HCT116 (cell line): ENCODE results near the gene GALNT11. TPM values are rescaled to one million over a fixed set of nuclear protein-coding genes. Genes with fewer than 3 reads are reported as not detected.

Experiments
- ATAC-seq: fragments of 200-7000 bp; cut with Tn5 transposase; 2 replicates; pipeline ENCODE4 v1.9.1; 2020; ENCODE audit warnings: mild to moderate bottlenecking, moderate library complexity
- BruUV-seq: library from RNA; stranded (reverse); fragments of 400-500 nt; replicated peaks from 2 replicates; lab custom pipeline; 2021; lab: Mats Ljungman, UMichigan
- CTCF ChIA-PET: fragments of 300-600 bp; sonication (Branson Sonifier 250); formaldehyde crosslinking; loops from one replicate; lab custom pipeline; 2021; ENCODE audit warnings: antibody characterized with exemption; lab: Charles Lee
- POLR2A ChIA-PET: fragments of 300-600, 350-600 bp; sonication (Branson Sonifier 250); formaldehyde crosslinking; loops from one replicate; lab custom pipeline; 2021; ENCODE audit warnings: antibody characterized with exemption; lab: Charles Lee
- RAD21 ChIA-PET, 2 experiments: fragments of 300-600 bp; sonication (Branson Sonifier 250); formaldehyde crosslinking; loops; one replicate each; lab custom pipeline; 2023; ENCODE audit warnings: low total read pairs in 2 of 2; ENCODE audit not compliant: uncharacterized antibody in 2 of 2, unreplicated experiment in 2 of 2, low non-redundant PET in 1 of 2; lab: Charles Lee
- DNase-seq: peaks from one replicate; pipeline ENCODE4 v3.0.0-alpha.2; 2010; ENCODE audit warnings: low read depth, low spot score
- H2AFZ ChIP-seq: fragments of 200-600 bp; shearing (Covaris generic), sonication (generic); 2 replicates; pipeline ENCODE4 v1.6.1; 2017; ENCODE audit warnings: low read depth, mixed run types, mixed read lengths, antibody characterized with exemption, low read length; ENCODE audit not compliant: poor library complexity, severe bottlenecking
- H3K27ac ChIP-seq: 2 replicates; pipeline ENCODE4 v1.5.1; 2012; ENCODE audit warnings: low read depth, low read length
- H3K27me3 ChIP-seq: fragments of 200-600 bp; sonication (generic); 2 replicates; pipeline ENCODE4 v1.6.1; 2016; ENCODE audit warnings: mixed run types, low read length, mixed read lengths; ENCODE audit not compliant: insufficient read depth
- H3K36me3 ChIP-seq, 2 experiments: fragments of 200-500 bp in 1 of 2; fragments of 200-600 bp in 1 of 2; sonication (Bioruptor generic) in 1 of 2; sonication (generic) in 1 of 2; 2 replicates each; pipeline versions ENCODE4 v1.5.1 to v1.6.1; 2014 to 2016; ENCODE audit warnings: low read length in 2 of 2, inconsistent platforms in 1 of 2, mixed read lengths in 1 of 2, mixed run types in 1 of 2; ENCODE audit not compliant: insufficient read depth in 2 of 2, control insufficient read depth in 1 of 2
- H3K4me1 ChIP-seq, 2 experiments: fragments of 200-600 bp in 1 of 2; sonication (generic) in 1 of 2; 2 replicates each; pipeline versions ENCODE4 v1.5.1 to v1.6.1; 2012 to 2017; ENCODE audit warnings: low read length in 2 of 2, inconsistent platforms in 1 of 2, mild to moderate bottlenecking in 1 of 2, mixed read lengths in 1 of 2, mixed run types in 1 of 2, moderate library complexity in 1 of 2; ENCODE audit not compliant: insufficient read depth in 2 of 2, control insufficient read depth in 1 of 2
- H3K4me2 ChIP-seq: fragments of 200-600 bp; sonication (generic); 2 replicates; pipeline ENCODE4 v1.6.1; 2017; ENCODE audit warnings: mixed run types, low read length, mixed read lengths
- H3K4me3 ChIP-seq, 2 experiments: fragments of 200-600 bp in 1 of 2; sonication (generic) in 1 of 2; replicated peaks in 1 of 2; 2 replicates each; pipeline ENCODE4 v1.5.1; 2011 to 2016; ENCODE audit warnings: low read length in 2 of 2, control low read depth in 1 of 2, low read depth in 1 of 2, mild to moderate bottlenecking in 1 of 2, mixed read lengths in 1 of 2, mixed run types in 1 of 2
- H3K79me2 ChIP-seq: fragments of 200-600 bp; sonication (generic); 2 replicates; pipeline ENCODE4 v1.6.1; 2017; ENCODE audit warnings: mild to moderate bottlenecking, mixed run types, low read length, moderate library complexity, mixed read lengths; ENCODE audit not compliant: insufficient read depth
- H3K9ac ChIP-seq: fragments of 200-600 bp; sonication (generic); 2 replicates; pipeline ENCODE4 v1.6.1; 2016; ENCODE audit warnings: low read length, mixed read lengths
- H3K9me2 ChIP-seq: fragments of 200-600 bp; sonication (generic), shearing (Covaris generic); 2 replicates; pipeline ENCODE4 v1.6.1; 2017; ENCODE audit warnings: mixed run types, mild to moderate bottlenecking, moderate library complexity; ENCODE audit not compliant: insufficient read depth
- H3K9me3 ChIP-seq, 2 experiments: fragments of 200-500 bp in 1 of 2; fragments of 200-600 bp in 1 of 2; sonication (Bioruptor generic) in 1 of 2; sonication (generic) in 1 of 2; 2 replicates each; pipeline ENCODE4 v1.6.1; 2014 to 2017; ENCODE audit warnings: low read length in 2 of 2, mixed read lengths in 2 of 2, inconsistent platforms in 1 of 2, low read depth in 1 of 2, mild to moderate bottlenecking in 1 of 2, mixed run types in 1 of 2, moderate library complexity in 1 of 2; ENCODE audit not compliant: control insufficient read depth in 1 of 2, insufficient read depth in 1 of 2
- H4K20me1 ChIP-seq: fragments of 200-600 bp; sonication (generic), shearing (Covaris generic); 2 replicates; pipeline ENCODE4 v1.6.1; 2017; ENCODE audit warnings: mixed run types, mild to moderate bottlenecking, moderate library complexity; ENCODE audit not compliant: insufficient read depth
- ATF3 ChIP-seq: IDR thresholded peaks from 2 replicates; pipeline ENCODE4 v1.6.1; 2012
- CBX3 ChIP-seq: IDR thresholded peaks from 2 replicates; pipeline ENCODE4 v1.6.1; 2012; ENCODE audit warnings: low read depth
- CEBPB ChIP-seq: IDR thresholded peaks from 2 replicates; pipeline ENCODE4 v1.6.1; 2012; ENCODE audit warnings: low read depth
- CTCF ChIP-seq, 3 experiments: fragments of 200-600 bp in 1 of 3; sonication (generic) in 1 of 3; IDR thresholded peaks in 2 of 3; conservative IDR thresholded peaks in 1 of 3; 2 replicates each; pipeline ENCODE4 v1.5.1; 2012 to 2017; ENCODE audit warnings: low read depth in 2 of 3, low read length in 2 of 3, antibody characterized with exemption in 1 of 3, borderline replicate concordance in 1 of 3, control low read depth in 1 of 3, mild to moderate bottlenecking in 1 of 3, mixed read lengths in 1 of 3, mixed run types in 1 of 3, moderate library complexity in 1 of 3; ENCODE audit not compliant: insufficient read depth in 1 of 3
- EGR1 ChIP-seq: IDR thresholded peaks from 2 replicates; pipeline ENCODE4 v1.6.1; 2012; ENCODE audit warnings: low read depth
- ELF1 ChIP-seq: IDR thresholded peaks from 2 replicates; pipeline ENCODE4 v1.6.1; 2012; ENCODE audit warnings: low read depth, borderline replicate concordance
- EZH2 ChIP-seq: fragments of 200-600 bp; sonication (generic); IDR thresholded peaks from 2 replicates; pipeline ENCODE4 v1.6.1; 2017; ENCODE audit warnings: antibody characterized with exemption, mixed run types
- FOSL1 ChIP-seq: IDR thresholded peaks from 2 replicates; pipeline ENCODE4 v1.6.1; 2012; ENCODE audit warnings: low read depth
- MAX ChIP-seq: IDR thresholded peaks from 2 replicates; pipeline ENCODE4 v1.6.1; 2012
- POLR2A ChIP-seq: IDR thresholded peaks from 2 replicates; pipeline ENCODE4 v1.7.0; 2011; ENCODE audit warnings: borderline replicate concordance; ENCODE audit not compliant: insufficient read depth, insufficient read length; ENCODE audit errors: extremely low read depth
- POLR2AphosphoS5 ChIP-seq: IDR thresholded peaks from 2 replicates; pipeline ENCODE4 v1.6.1; 2011; ENCODE audit warnings: mild to moderate bottlenecking, low read depth, low read length, moderate library complexity
- RAD21 ChIP-seq: IDR thresholded peaks from 2 replicates; pipeline ENCODE4 v1.6.1; 2012; ENCODE audit warnings: low read depth, mild to moderate bottlenecking
- REST ChIP-seq: IDR thresholded peaks from 2 replicates; pipeline ENCODE4 v1.6.1; 2012; ENCODE audit warnings: low read depth
- SP1 ChIP-seq: IDR thresholded peaks from 2 replicates; pipeline ENCODE4 v1.6.1; 2012; ENCODE audit warnings: low read depth
- SRF ChIP-seq: IDR thresholded peaks from 2 replicates; pipeline ENCODE4 v1.6.1; 2012; ENCODE audit warnings: low read depth
- TCF7L2 ChIP-seq: IDR thresholded peaks from 2 replicates; pipeline ENCODE4 v1.7.0; 2011; ENCODE audit warnings: borderline replicate concordance, inconsistent platforms; ENCODE audit not compliant: insufficient read depth, insufficient read length; ENCODE audit errors: extremely low read depth
- ZBTB33 ChIP-seq: IDR thresholded peaks from 2 replicates; pipeline ENCODE4 v1.6.1; 2011; ENCODE audit warnings: mild to moderate bottlenecking, low read length, moderate library complexity; ENCODE audit not compliant: insufficient replicate concordance; ENCODE audit errors: extremely low read depth
- ZFX ChIP-seq: fragments of 450-650 bp; IDR thresholded peaks from 2 replicates; pipeline ENCODE4 v1.6.1; 2017
- intact Hi-C: fragments of 100-400 bp; cut with micrococcal nuclease; formaldehyde crosslinking; loops from 2 replicates; pipeline ENCODE4 v1.10.0; 2022
- total RNA-seq: library from RNA; stranded (reverse); gene quantifications from one replicate; pipeline ENCODE4 v1.2.1, GENCODE V29; 2021; ENCODE audit not compliant: unreplicated experiment

GALNT11 gene
- total RNA-seq, 1 experiment from 2014 or later, result 28.9 TPM

- Histone ChIP-seq H3K36me3 (no peaks in the 10 kb centered on the region), H3K27me3 (no peaks in the 10 kb centered on the region), H2AFZ (no peak overlapping the region), H3K9ac (no peak overlapping the region), H3K27ac (no peak overlapping the region)
- POLR2A ChIA-PET, result no interaction called here
- TF ChIP-seq RAD21 (no peak), MAX (no peak), EGR1 (no peak), CTCF (IDR thresholded peaks at IDR 0.05 in 2 of 3, conservative IDR thresholded peaks at IDR 0.05 in 1 of 3; ENCODE audit: borderline replicate concordance in 1 of 3, insufficient read depth in 1 of 3, low read depth in 2 of 3, low read length in 2 of 3) (no peak), SRF (no peak), ZFX (no peak), REST (no peak), FOSL1 (no peak), ZBTB33 (no peak), ELF1 (no peak), TCF7L2 (no peak), SP1 (no peak), ATF3 (no peak), POLR2A (no peak), CBX3 (no peak), EZH2 (no peak), CEBPB (no peak), POLR2AphosphoS5 (no peak)
- TF ChIP-seq, all 23 proteins: peak for 0
- ChIA-PET RAD21 (no interaction called here), CTCF (no interaction called here)
- Histone ChIP-seq H3K4me1 (no peaks in the 10 kb centered on the region), H3K9me3 (peaks cover 0 to 4% of the 10 kb centered on the region in 2 experiments; a peak in 1 of 4 replicates), H4K20me1 (no peaks in the 10 kb centered on the region), H3K4me2 (no peak overlapping the region), H3K79me2 (peaks cover 7% of the 10 kb centered on the region; the same call in 1 of the 2 replicates), H3K9me2 (no peaks in the 10 kb centered on the region), H3K4me3 (no peak overlapping the region)
- intact Hi-C loops, result no loop called here
- no peak for DNase-seq
- ATAC-seq, result no peak
- no TSS peak for BruUV-seq
Measured at GRCh38 chr7:152093717-152094116, 68.2 kb downstream of the GALNT11 start.
